H1 (cell line): ENCODE results near the gene SETDB2.

Source experiments
- CBX5 ChIP-seq: fragments of 300-800, 300-1000 bp; sonication (generic); IDR thresholded peaks from 2 replicates; pipeline ENCODE4 v1.7.1; 2016; ENCODE audit warnings: antibody characterized with exemption, low read length, low read depth
- CEBPB ChIP-seq: IDR thresholded peaks from 2 replicates; pipeline ENCODE4 v1.6.1; 2012; ENCODE audit warnings: low read depth, low read length
- CREB1 ChIP-seq: IDR thresholded peaks from 2 replicates; pipeline ENCODE4 v1.6.1; 2012; ENCODE audit warnings: inconsistent platforms
- CTCF ChIP-seq, 3 experiments: IDR thresholded peaks; 1 replicate in 2 of 3; 2 replicates in 1 of 3; pipeline versions ENCODE4 v1.5.1 to v1.6.1; 2011; ENCODE audit warnings: low read length in 3 of 3, mild to moderate bottlenecking in 3 of 3, inconsistent platforms in 2 of 3, low read depth in 1 of 3, moderate library complexity in 1 of 3; ENCODE audit not compliant: insufficient read depth in 1 of 3; ENCODE audit errors: control extremely low read depth in 1 of 3
- GABPA ChIP-seq: IDR thresholded peaks from 2 replicates; pipeline ENCODE4 v1.6.1; 2011; ENCODE audit warnings: mild to moderate bottlenecking, low read length, moderate library complexity, borderline replicate concordance; ENCODE audit not compliant: insufficient read depth
- JUN ChIP-seq: IDR thresholded peaks from 2 replicates; pipeline ENCODE4 v1.6.1; 2011; ENCODE audit warnings: low read depth, mild to moderate bottlenecking, improper control_type of control experiment, low read length
- MAX ChIP-seq: IDR thresholded peaks from 2 replicates; pipeline ENCODE4 v1.6.1; 2012; ENCODE audit warnings: inconsistent platforms
- POLR2A ChIP-seq, 2 experiments: IDR thresholded peaks; 1 replicate in 1 of 2; 2 replicates in 1 of 2; pipeline ENCODE4 v1.6.1; 2011; ENCODE audit warnings: low read depth in 2 of 2, low read length in 2 of 2, mild to moderate bottlenecking in 2 of 2; ENCODE audit errors: control extremely low read depth in 1 of 2
- POLR2AphosphoS5 ChIP-seq: IDR thresholded peaks from 2 replicates; pipeline ENCODE4 v1.6.1; 2011; ENCODE audit warnings: low read depth, low read length
- SIX5 ChIP-seq: IDR thresholded peaks from 2 replicates; pipeline ENCODE4 v1.6.1; 2011; ENCODE audit warnings: mild to moderate bottlenecking, low read depth, low read length
- TAF1 ChIP-seq: IDR thresholded peaks from 2 replicates; pipeline ENCODE4 v1.6.1; 2011; ENCODE audit warnings: mild to moderate bottlenecking, low read depth, low read length
- YY1 ChIP-seq: IDR thresholded peaks from 2 replicates; pipeline ENCODE4 v1.6.1; 2011; ENCODE audit warnings: low read depth, mild to moderate bottlenecking, low read length

GRCh38 chr13:49395451-49395865 is 48.6 kb upstream of the SETDB2 start:
- TF ChIP-seq MAX = no peak
- TF ChIP-seq CTCF (IDR thresholded peaks at IDR 0.05; ENCODE audit: control extremely low read depth in 1 of 3, insufficient read depth in 1 of 3, low read depth in 1 of 3, low read length in 3 of 3) = no peak
- TF ChIP-seq CREB1 = no peak
- no peak for TF ChIP-seq POLR2A (IDR thresholded peaks at IDR 0.05; ENCODE audit: control extremely low read depth in 1 of 2, low read depth in 2 of 2, low read length in 2 of 2)
- no peak for TF ChIP-seq POLR2AphosphoS5
- TF ChIP-seq GABPA = no peak
- TF ChIP-seq CBX5 = no peak
- TF ChIP-seq CEBPB = no peak
- no peak for TF ChIP-seq TAF1
- TF ChIP-seq YY1 = no peak
- no peak for TF ChIP-seq SIX5
- TF ChIP-seq JUN = no peak
